ENCODE results near the gene TMEM255A.

The TMEM255A gene

DNA sequence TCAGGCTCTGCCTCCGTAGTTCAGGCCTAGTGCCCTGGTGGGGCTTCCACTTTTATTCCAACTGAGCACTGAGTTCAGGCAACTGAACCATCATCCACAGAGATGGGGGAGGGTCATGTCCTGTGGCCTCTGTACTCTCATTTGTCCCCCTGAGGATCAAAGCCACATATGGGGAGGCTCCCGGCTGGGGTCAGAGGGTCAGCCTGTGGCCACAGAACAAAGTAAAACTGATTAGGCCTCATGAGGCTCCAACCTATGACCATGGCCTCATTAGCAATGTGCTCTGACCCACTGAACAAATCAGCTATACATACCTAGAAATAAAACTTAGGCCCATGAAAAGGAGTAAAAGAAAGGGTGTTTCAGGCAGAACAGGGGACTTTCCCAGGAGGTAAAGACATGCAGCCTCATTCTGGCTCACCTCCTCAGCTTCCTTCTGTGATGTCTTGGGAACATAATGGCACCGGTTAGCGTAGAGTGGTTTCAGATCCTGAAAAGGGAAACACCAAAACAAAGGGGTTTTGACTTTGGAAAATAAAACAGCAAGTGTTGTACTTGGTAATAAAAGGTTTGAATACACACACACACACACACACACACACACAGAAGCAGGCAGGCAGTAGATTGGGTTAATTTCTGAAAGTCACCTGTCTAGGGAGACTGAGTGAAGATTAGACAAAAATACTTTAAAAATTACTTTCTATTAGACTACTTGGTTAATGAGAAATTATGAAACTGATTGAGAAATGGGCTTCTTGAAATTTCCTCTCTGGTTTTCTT is 24.3 kb downstream of the TMEM255A start:
- TF ChIP-seq CTCF (IDR thresholded peaks at IDR 0.05; ENCODE audit: low read length, missing control alignments), result no peak
- no peak overlapping the region for H3K4me3 ChIP-seq (replicated peaks; ENCODE audit: low read depth, low read length)

DNA sequence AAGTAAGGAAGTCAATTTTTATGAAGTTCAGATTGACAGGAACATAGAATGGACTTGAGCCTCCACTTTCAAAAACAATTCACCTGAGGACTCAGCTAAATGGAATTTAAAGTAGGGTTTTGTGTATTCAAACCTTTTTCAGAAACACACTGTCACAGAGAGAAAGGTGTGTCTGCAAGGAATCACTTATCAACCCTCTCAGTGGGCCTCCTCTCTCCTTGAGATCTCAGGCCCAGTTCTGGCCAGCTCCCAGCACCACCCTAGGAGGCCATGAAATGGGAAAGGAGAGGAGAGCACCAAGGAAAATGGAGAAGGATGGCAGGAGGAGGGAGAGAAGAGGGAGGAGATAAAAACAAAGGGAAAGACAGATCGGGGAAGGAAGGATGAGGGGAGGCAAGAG is 28.6 kb downstream of the TMEM255A start:
- H3K4me3 ChIP-seq (replicated peaks; ENCODE audit: low read depth, low read length), result no peak overlapping the region
- TF ChIP-seq CTCF (IDR thresholded peaks at IDR 0.05; ENCODE audit: low read length, missing control alignments), result no peak
- no peak for DNase-seq (ENCODE audit: low read depth)

More for the DNA sequence above, 24.3 kb downstream of the TMEM255A start:
- DNase-seq (ENCODE audit: low read depth), result no peak

DNA sequence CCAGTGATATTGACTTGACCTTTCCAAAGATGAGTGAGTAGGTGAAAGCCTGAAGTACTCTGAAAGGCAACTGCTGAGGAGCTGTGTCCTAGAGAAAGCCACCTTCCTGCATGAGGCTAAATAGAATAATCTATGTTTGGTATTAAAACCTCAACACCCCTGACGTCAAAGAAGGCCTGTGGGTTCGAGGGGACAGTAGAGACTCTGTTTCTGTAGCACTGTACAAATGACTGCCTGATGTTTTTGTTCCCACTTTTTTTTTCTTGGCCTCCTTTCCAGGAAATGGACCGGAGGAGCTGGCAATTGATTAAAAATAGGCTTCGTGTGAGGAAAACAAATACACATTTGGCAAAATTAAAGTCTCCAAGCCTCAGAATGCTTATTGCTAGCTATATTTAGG is 29.5 kb downstream of the TMEM255A start:
- DNase-seq (ENCODE audit: low read depth), result no peak
- no peak overlapping the region for H3K4me3 ChIP-seq (replicated peaks; ENCODE audit: low read depth, low read length)
- TF ChIP-seq CTCF (IDR thresholded peaks at IDR 0.05; ENCODE audit: low read length, missing control alignments), result no peak

- DNase-seq (ENCODE audit: low read depth), result no peak
- TF ChIP-seq CTCF (IDR thresholded peaks at IDR 0.05; ENCODE audit: low read length, missing control alignments), result no peak
- no peak overlapping the region for H3K4me3 ChIP-seq (replicated peaks; ENCODE audit: low read depth, low read length)
Measured at GRCh38 chrX:120281021-120281624, 30.1 kb downstream of the TMEM255A start.

- no peak for DNase-seq (ENCODE audit: low read depth)
- H3K4me3 ChIP-seq (replicated peaks; ENCODE audit: low read depth, low read length), result no peak overlapping the region
- TF ChIP-seq CTCF (IDR thresholded peaks at IDR 0.05; ENCODE audit: low read length, missing control alignments), result no peak
Measured at GRCh38 chrX:120274958-120275357, 36.3 kb downstream of the TMEM255A start.

- H3K4me3 ChIP-seq (replicated peaks; ENCODE audit: low read depth, low read length), result no peak overlapping the region
- no peak for TF ChIP-seq CTCF (IDR thresholded peaks at IDR 0.05; ENCODE audit: low read length, missing control alignments)
- DNase-seq (ENCODE audit: low read depth), result no peak
Measured at GRCh38 chrX:120274145-120274544, 37.1 kb downstream of the TMEM255A start.

All from fibroblast of pulmonary artery (primary cell).